Measurements from ENCODE around the gene WIPI1. TPM values are rescaled to one million over a fixed set of nuclear protein-coding genes. Genes with fewer than 3 reads are reported as not detected.
A peak's percentile ranks its signal among the peaks of the same experiment; 100 is the strongest.

Gene WIPI1
- total RNA-seq, 1 donor from 2014 or later: 29.5 TPM

- no peaks in the 10 kb centered on the region for H3K36me3 ChIP-seq
- Mint-ChIP-seq H3K27ac (no peak overlapping the region), H3K4me3 (no peak overlapping the region), H3K4me1 (peaks cover 16% of the 10 kb centered on the region), H3K36me3 (no peaks in the 10 kb centered on the region), H3K9me3 (no peaks in the 10 kb centered on the region), H3K27me3 (ENCODE audit: insufficient read depth, low read depth) (no peaks in the 10 kb centered on the region)
- no peak overlapping the region for H2AFZ ChIP-seq (replicated peaks)
- DNase-seq (ENCODE audit: low spot score): no peak
- H3K9me3 ChIP-seq (ENCODE audit: low read depth): no peaks in the 10 kb centered on the region
- no peak overlapping the region for H3K27ac ChIP-seq
- no peak overlapping the region for H3K4me2 ChIP-seq
- no peak overlapping the region for H3K4me3 ChIP-seq
- no peaks in the 10 kb centered on the region for H3K4me1 ChIP-seq
- no peaks in the 10 kb centered on the region for H4K20me1 ChIP-seq (ENCODE audit: low read depth)
- H3K9ac ChIP-seq: no peak overlapping the region
- no peaks in the 10 kb centered on the region for H3F3A ChIP-seq (ENCODE audit: low read depth)
- H3K79me2 ChIP-seq (ENCODE audit: low read depth): no peaks in the 10 kb centered on the region
- TF ChIP-seq EZH2 (IDR thresholded peaks at IDR 0.05) (no peak), EZH2phosphoT487 (IDR thresholded peaks at IDR 0.05) (no peak), CTCF (IDR thresholded peaks at IDR 0.05) (no peak)
- H3K27me3 ChIP-seq: no peaks in the 10 kb centered on the region
Observed at GRCh38 chr17:68443972-68444464, 13.3 kb downstream of the WIPI1 start.

- Mint-ChIP-seq H3K4me1 (peaks cover 20% of the 10 kb centered on the region), H3K9me3 (no peaks in the 10 kb centered on the region), H3K27ac (peak overlapping the region; percentile 38), H3K27me3 (ENCODE audit: insufficient read depth, low read depth) (peaks cover 3% of the 10 kb centered on the region), H3K4me3 (no peak overlapping the region), H3K36me3 (no peaks in the 10 kb centered on the region)
- TF ChIP-seq EZH2 (IDR thresholded peaks at IDR 0.05) (no peak), CTCF (IDR thresholded peaks at IDR 0.05) (no peak), EZH2phosphoT487 (IDR thresholded peaks at IDR 0.05) (no peak)
- no peak overlapping the region for H3K4me2 ChIP-seq
- no peaks in the 10 kb centered on the region for H3K79me2 ChIP-seq (ENCODE audit: low read depth)
- no peaks in the 10 kb centered on the region for H3K27me3 ChIP-seq
- no peaks in the 10 kb centered on the region for H3K9me3 ChIP-seq (ENCODE audit: low read depth)
- no peaks in the 10 kb centered on the region for H3K36me3 ChIP-seq
- H3K4me1 ChIP-seq: no peaks in the 10 kb centered on the region
- H3F3A ChIP-seq (ENCODE audit: low read depth): no peaks in the 10 kb centered on the region
- no peak overlapping the region for H2AFZ ChIP-seq (replicated peaks)
- H4K20me1 ChIP-seq (ENCODE audit: low read depth): no peaks in the 10 kb centered on the region
- DNase-seq (ENCODE audit: low spot score): no peak
- H3K27ac ChIP-seq: no peak overlapping the region
- no peak overlapping the region for H3K9ac ChIP-seq
- no peak overlapping the region for H3K4me3 ChIP-seq
Observed at GRCh38 chr17:68441070-68441770, 16.1 kb downstream of the WIPI1 start.

- H3K27ac Mint-ChIP-seq: no peak overlapping the region
- no peak for TF ChIP-seq CTCF (IDR thresholded peaks at IDR 0.05)
- no peak for TF ChIP-seq EZH2 (IDR thresholded peaks at IDR 0.05)
- no peak for TF ChIP-seq EZH2phosphoT487 (IDR thresholded peaks at IDR 0.05)
- Histone ChIP-seq H3K36me3 (no peaks in the 10 kb centered on the region), H3K9me3 (ENCODE audit: low read depth) (no peaks in the 10 kb centered on the region), H3K27me3 (no peaks in the 10 kb centered on the region), H2AFZ (replicated peaks) (no peak overlapping the region), H4K20me1 (ENCODE audit: low read depth) (no peaks in the 10 kb centered on the region), H3K9ac (no peak overlapping the region), H3K79me2 (ENCODE audit: low read depth) (no peaks in the 10 kb centered on the region), H3K27ac (no peak overlapping the region), H3K4me3 (no peak overlapping the region), H3K4me2 (no peak overlapping the region), H3F3A (ENCODE audit: low read depth) (no peaks in the 10 kb centered on the region), H3K4me1 (no peaks in the 10 kb centered on the region)
- H3K9me3 Mint-ChIP-seq: no peaks in the 10 kb centered on the region
- H3K36me3 Mint-ChIP-seq: no peaks in the 10 kb centered on the region
- DNase-seq (ENCODE audit: low spot score): no peak
- H3K4me1 Mint-ChIP-seq: peaks cover 22% of the 10 kb centered on the region
- peaks cover 4% of the 10 kb centered on the region for H3K27me3 Mint-ChIP-seq (ENCODE audit: insufficient read depth, low read depth)
- H3K4me3 Mint-ChIP-seq: no peak overlapping the region
Observed at GRCh38 chr17:68440526-68440925, 16.8 kb downstream of the WIPI1 start.
